ENCODE measurements around the gene EPB41L4A.
"Not testable (repeated sequence)": the region's sequence is repeated elsewhere in the genome, so short reads cannot be mapped to it uniquely, and the experiment has no call there.

Gene EPB41L4A

DNA sequence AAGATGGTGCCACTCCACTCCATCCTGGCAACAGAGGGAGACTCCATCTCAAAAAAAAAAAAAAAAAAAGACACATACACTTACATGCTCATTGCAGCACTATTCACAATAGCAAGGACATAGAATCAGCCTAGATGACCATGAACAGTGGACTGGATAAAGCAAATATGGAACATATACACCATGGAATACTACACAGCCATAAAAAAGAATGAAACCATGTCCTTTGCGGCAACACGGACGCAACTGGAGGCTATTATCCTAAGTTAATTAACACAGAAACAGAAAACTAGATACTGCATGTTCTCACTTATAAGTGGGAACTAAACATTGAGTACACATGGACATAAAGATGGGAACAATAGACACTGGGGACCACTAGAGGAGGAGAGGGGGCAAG lies 210.9 kb downstream of the EPB41L4A start:
- DNase-seq (ENCODE audit: low read depth), result not testable (repeated sequence)

DNA sequence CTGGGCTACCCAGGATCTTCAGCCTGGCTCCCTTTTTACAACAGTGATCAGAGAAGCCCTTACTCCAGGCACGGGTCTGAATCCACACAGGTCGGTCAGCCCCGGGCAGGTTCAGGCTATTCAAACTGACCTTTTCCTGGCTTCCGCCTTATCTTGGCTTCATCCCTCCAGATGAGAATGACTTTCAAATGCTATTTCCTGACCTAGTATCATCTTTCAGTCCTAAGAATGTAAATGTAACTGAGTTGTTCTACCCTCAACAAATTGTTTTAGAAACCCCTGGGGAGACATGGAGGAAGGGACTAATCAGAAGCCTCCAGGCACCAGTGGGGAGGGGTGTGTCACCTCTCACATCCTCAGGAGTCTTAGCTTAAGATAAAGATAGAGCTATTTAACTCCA lies 213.2 kb downstream of the EPB41L4A start:
- DNase-seq (ENCODE audit: low read depth), result no peak

- DNase-seq (ENCODE audit: low read depth), result no peak
These were observed 215.8 kb downstream of the EPB41L4A start for GRCh38 chr5:112203229-112203628.

- no peak for DNase-seq (ENCODE audit: low read depth)
These were observed 216.4 kb downstream of the EPB41L4A start for GRCh38 chr5:112202694-112203093.

- no peak for DNase-seq (ENCODE audit: low read depth)
These were observed 217.9 kb downstream of the EPB41L4A start for GRCh38 chr5:112201141-112201540.

GRCh38 chr5:112200131-112200530 lies 218.9 kb downstream of the EPB41L4A start:
- no peak for DNase-seq (ENCODE audit: low read depth)

DNA sequence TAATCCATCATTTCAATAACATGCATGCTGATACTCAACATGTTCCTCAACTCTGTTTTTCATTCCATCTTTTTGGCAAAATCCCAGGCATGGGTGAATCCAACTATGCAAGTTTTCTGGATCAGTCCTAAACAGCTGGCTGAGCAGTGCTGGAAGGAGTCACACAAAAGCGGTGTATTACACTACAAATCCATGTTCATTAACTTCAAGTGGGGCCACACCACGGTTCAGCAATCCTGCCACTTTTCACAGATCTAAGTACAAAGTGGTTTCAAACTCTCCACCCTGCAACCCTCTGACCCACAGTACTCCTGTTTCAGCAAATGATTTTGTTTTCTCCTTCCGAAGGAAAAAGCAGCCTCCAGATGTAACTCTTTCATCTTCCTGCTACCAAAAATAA lies 222.5 kb downstream of the EPB41L4A start:
- DNase-seq (ENCODE audit: low read depth), result no peak

DNA sequence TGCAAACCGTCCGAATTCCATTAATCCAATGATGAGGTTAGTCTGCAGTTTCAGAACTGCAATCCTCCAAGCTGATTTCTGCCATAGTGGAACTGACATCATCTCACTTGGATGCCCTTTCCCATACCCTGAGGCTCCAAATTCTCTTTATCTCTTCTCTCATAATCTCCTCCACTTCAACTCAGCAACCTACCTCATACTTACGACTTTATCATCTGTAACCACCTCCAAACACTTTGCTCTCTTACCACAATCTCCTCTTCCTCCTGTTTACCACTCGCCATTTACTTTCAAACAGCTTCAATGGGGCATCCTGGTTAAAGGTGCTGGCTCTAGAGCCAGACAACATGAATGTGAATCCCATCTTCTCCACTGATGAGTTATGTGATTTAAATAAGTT lies 223.2 kb downstream of the EPB41L4A start:
- DNase-seq (ENCODE audit: low read depth), result no peak

GRCh38 chr5:112192866-112193265 lies 226.2 kb downstream of the EPB41L4A start:
- DNase-seq (ENCODE audit: low read depth), result no peak

DNA sequence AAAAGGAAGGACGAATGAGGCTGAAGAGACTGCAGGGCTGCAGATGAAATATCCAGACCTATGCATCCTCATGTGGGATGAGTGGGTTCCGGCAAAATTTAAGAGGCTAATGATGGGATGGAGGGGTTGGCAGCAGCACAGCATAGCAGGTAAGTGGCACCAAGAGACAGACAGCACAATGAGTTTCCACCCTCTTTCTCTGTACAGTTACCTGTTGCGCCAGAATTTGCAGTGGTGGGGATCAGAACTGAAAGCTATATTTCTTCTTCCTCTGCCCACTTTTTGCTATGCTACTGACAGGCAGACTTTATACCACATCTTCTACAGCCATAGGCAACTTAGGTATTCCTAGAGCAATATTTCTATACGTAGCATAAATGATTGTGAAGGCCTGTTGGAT lies 227.0 kb downstream of the EPB41L4A start:
- DNase-seq (ENCODE audit: low read depth), result no peak

GRCh38 chr5:112189391-112189790 lies 229.7 kb downstream of the EPB41L4A start:
- DNase-seq (ENCODE audit: low read depth), result no peak

DNA sequence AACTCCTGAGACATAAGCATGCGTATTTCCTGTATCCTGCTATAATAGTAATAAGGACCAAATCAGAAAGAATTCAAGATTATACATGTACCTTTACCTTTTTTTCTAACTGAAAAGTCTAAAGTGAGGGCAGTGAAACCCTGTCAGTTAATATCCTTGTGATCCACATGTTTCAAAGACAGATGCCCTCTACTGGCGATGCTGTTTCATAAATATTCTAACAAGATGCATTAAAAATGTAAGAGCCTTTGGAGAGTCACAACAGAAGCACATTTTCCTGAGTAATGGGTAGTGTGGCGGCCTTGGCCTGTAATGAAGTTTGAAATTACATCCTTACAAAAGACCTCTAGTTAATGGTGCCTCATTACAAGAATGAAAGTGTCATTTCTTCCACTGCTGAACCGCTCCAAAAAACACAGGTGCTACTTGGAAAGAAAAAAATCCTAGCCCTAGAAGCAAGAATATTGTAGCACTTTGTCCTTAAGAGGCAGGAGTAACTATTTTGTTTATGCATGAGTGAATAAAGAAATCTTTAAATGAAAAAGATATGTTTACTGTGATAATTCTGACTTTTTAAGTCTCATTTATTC lies 232.6 kb downstream of the EPB41L4A start:
- no peak for DNase-seq (ENCODE audit: low read depth)

DNA sequence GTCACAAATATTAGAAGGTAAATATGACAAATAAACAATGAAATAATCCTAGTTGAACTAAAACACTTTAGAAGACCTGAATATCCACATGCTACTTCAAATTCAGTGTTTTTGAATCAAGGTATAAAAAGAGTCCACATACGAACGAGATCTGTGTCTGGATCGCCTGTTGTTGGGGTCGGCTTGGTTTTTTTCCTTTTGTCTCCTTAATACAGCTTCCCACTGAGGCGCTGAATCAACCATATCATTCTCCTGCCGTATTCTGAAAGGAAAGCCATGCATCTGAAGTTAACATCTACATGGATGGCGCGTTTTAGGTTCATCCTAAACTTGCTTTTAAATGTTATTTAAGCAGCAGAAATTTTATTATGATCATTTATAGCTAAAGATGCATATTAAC lies 235.2 kb downstream of the EPB41L4A start:
- no peak for DNase-seq (ENCODE audit: low read depth)

DNA sequence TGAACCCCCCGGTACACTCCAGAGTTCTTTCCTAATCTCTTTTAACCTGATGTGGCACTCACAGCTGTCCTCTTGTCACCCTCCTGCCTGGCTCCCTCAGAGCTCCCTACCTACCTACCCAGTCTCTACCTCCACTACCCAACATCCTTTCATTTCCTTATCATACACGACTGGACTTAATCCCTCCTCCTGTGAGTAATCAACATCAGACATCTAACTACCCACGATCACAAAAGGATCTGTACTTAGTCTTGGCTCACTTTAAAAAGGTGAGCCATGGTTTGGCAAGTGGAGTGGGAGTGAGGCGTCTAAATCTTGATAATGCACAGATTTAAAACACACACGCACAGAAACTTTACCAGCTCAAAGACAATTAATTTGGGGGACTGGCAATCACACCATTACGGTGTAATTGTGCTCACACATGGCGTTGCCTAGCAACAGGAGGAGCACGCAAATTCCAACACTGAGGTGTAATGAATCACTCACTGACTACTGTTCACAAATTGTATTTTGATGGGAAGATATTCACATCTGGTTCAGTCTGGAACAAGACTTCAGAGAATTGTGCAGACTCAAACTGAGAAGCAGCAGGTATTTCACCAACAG lies 235.9 kb downstream of the EPB41L4A start:
- peak; percentile 22 for DNase-seq (ENCODE audit: low read depth)

DNA sequence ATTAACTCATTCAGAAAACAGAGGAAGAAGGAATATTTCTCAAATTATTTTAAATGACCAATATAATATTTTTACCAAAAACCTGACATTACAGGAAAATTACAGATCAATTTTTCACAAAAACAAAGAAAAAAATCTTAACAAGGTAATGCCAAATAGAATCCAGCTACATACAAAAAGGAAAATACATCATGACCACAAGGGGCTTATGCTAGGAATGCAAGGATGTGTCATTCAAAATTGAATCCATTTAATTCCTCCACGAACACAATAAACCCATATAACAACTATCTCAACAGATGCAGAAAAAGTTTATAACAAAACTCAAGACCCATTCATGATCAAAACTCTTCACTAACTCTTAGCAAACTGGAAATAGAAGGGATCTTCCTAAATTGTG lies 239.8 kb downstream of the EPB41L4A start:
- no peak for DNase-seq (ENCODE audit: low read depth)

DNA sequence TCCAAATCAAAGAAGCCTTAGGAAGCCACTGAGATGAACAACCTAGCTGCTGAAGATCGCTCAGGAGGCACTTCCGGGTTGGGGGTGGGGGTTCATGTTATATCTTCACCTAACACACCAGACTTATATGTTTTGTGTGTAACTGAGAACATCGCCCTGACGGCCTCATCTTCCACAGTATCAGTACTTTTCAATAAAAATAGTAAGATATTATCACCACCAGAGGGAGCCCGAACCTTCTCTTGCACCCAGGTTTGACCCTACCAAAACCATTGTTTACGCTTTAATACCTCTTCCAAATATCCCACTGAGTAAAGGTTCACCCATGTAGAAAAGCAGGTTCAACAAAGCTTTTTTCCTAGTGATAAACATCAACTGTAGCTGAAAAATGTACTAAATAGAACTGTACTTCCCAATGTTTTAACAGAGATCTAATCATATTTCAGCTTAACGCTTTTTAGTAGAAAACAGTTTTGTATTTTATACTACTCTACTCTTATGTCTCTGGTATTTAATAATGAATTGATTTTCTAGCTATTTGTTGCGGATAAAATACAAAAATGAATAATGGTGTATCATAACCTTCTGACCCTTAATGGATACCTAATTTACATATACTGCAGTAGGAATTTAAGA lies 244.0 kb downstream of the EPB41L4A start:
- DNase-seq (ENCODE audit: low read depth), result no peak

- DNase-seq (ENCODE audit: low read depth), result no peak
These were observed 253.0 kb downstream of the EPB41L4A start for GRCh38 chr5:112165897-112166737.

DNA sequence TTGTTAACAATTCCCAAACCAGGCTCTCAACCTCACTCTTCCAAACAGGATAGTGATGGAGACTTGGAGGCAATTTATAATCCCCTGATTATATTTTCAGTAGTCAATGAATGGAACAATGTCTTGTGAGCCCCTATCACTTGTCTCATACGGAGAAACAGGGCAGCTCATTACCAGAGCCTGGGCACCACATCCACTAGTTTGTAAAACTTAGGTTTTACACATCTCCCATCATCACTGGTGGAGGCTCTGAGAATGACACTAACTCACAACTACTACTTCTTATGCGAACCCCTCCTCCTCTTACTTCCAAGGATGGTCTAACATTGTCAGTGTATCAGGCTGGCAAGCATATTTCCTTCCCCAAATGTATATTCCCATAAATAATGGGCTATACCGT lies 253.7 kb downstream of the EPB41L4A start:
- no peak for DNase-seq (ENCODE audit: low read depth)

- DNase-seq (ENCODE audit: low read depth), result no peak
These were observed 255.6 kb downstream of the EPB41L4A start for GRCh38 chr5:112163435-112163834.

DNA sequence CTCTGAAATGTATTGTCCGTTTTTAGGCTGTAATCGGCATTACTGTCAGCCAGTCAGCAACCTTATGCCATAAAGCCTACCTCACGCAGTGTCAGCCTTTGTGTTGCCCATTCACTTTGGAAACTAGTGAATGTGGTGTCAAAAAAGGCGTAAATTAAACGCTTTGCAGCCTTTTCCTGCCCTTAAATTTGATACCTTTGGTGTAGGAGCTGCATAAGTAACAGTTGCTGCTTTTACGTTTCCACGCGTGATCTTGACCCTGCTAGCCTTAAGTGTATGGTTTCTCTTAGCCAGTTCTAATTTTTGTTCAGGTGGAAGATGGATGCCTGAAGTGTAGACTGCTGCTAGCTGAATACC lies 257.7 kb downstream of the EPB41L4A start:
- no peak for DNase-seq (ENCODE audit: low read depth)

- peak; percentile 75 for DNase-seq (ENCODE audit: low read depth)
These were observed 258.3 kb downstream of the EPB41L4A start for GRCh38 chr5:112160652-112161391.

GRCh38 chr5:112159435-112159834 lies 259.6 kb downstream of the EPB41L4A start:
- no peak for DNase-seq (ENCODE audit: low read depth)
